Thyroid gland (tissue), 4 donors: ENCODE data around the gene GPN2.

ENCODE experiments used
- POLR2A ChIP-seq, 2 donors: fragments of 450-650 bp; IDR thresholded peaks; one replicate each; pipeline ENCODE4 v1.6.1; 2017; ENCODE audit warnings: antibody characterized with exemption in 2 of 2, mild to moderate bottlenecking in 2 of 2, moderate library complexity in 1 of 2
- TF ChIP-seq, protein P1 (sequence below), 6 experiments: fragments of 200-600 bp in 3 of 6; fragments of 450-650 bp in 3 of 6; sonication (generic) in 3 of 6; IDR thresholded peaks; one replicate each; pipeline ENCODE4 v1.5.1; 2016 to 2019; ENCODE audit warnings: antibody characterized with exemption in 6 of 6, mild to moderate bottlenecking in 2 of 6, inconsistent platforms in 1 of 6, moderate library complexity in 1 of 6

DNA sequence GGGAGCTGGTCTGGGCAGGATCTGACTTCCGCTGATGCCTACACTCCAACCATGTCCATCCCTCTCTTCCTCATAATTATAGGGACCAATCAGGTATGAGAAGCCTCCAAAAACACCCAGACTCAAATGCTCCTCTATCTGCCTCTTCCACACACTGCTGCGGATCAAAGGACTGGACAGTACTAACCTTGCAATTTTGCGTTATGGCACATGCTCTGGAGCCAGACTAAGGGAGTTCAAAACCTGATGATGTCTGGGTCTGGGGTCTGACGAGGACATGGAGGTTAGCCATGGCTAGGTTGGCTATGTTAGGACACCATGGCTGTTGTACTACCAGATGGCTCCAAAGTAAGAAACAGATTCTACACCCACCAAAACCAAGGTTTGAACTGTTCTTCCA, 10.3 kb downstream of the GPN2 start:
- TF ChIP-seq POLR2A (IDR thresholded peaks at IDR 0.05), result no peak
- TF ChIP-seq, protein P1, sequence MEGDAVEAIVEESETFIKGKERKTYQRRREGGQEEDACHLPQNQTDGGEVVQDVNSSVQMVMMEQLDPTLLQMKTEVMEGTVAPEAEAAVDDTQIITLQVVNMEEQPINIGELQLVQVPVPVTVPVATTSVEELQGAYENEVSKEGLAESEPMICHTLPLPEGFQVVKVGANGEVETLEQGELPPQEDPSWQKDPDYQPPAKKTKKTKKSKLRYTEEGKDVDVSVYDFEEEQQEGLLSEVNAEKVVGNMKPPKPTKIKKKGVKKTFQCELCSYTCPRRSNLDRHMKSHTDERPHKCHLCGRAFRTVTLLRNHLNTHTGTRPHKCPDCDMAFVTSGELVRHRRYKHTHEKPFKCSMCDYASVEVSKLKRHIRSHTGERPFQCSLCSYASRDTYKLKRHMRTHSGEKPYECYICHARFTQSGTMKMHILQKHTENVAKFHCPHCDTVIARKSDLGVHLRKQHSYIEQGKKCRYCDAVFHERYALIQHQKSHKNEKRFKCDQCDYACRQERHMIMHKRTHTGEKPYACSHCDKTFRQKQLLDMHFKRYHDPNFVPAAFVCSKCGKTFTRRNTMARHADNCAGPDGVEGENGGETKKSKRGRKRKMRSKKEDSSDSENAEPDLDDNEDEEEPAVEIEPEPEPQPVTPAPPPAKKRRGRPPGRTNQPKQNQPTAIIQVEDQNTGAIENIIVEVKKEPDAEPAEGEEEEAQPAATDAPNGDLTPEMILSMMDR (IDR thresholded peaks at IDR 0.05), result no peak
